GM19438 (cell line): ENCODE results near the gene PLCB3.

Source experiments
- ATAC-seq: cut with Tn5 transposase; IDR thresholded peaks from one replicate; pipeline ENCODE4 v1.9.1; 2021; ENCODE audit warnings: low read depth; ENCODE audit not compliant: unreplicated experiment

The PLCB3 gene

GRCh38 chr11:64248578-64248977 lies 2.8 kb upstream of the PLCB3 start:
- ATAC-seq: no peak

- ATAC-seq: no peak
Measured at GRCh38 chr11:64249038-64249437, 2.3 kb upstream of the PLCB3 start.

GRCh38 chr11:64249563-64250414 lies 1.5 kb upstream of the PLCB3 start:
- no peak for ATAC-seq

- ATAC-seq: no peak
Measured at GRCh38 chr11:64250415-64251015, 815 bp upstream of the PLCB3 start.

GRCh38 chr11:64251753-64252002 lies 348 bp downstream of the PLCB3 start:
- no peak for ATAC-seq

- ATAC-seq: no peak
Measured at GRCh38 chr11:64252003-64252872, 908 bp downstream of the PLCB3 start.

GRCh38 chr11:64253043-64253442 lies 1.7 kb downstream of the PLCB3 start:
- no peak for ATAC-seq

GRCh38 chr11:64253481-64253880 lies 2.2 kb downstream of the PLCB3 start:
- no peak for ATAC-seq

GRCh38 chr11:64254326-64254725 lies 3.0 kb downstream of the PLCB3 start:
- ATAC-seq: no peak

GRCh38 chr11:64255135-64256128 lies 4.1 kb downstream of the PLCB3 start:
- no peak for ATAC-seq

GRCh38 chr11:64256300-64256699 lies 5.0 kb downstream of the PLCB3 start:
- ATAC-seq: no peak

- ATAC-seq: no peak
Measured at GRCh38 chr11:64258356-64258755, 7.0 kb downstream of the PLCB3 start.

GRCh38 chr11:64258946-64259532 lies 7.7 kb downstream of the PLCB3 start:
- ATAC-seq: no peak

GRCh38 chr11:64259533-64260067 lies 8.3 kb downstream of the PLCB3 start:
- ATAC-seq: no peak

GRCh38 chr11:64260147-64260708 lies 8.9 kb downstream of the PLCB3 start:
- no peak for ATAC-seq

GRCh38 chr11:64261556-64262080 lies 10.3 kb downstream of the PLCB3 start:
- ATAC-seq: no peak

GRCh38 chr11:64262271-64263002 lies 11.1 kb downstream of the PLCB3 start:
- no peak for ATAC-seq
